NB4 (cell line): ENCODE data around the gene LYRM2.

Experiments used
- DNase-seq: peaks from one replicate; pipeline ENCODE4 v3.0.0; 2010; ENCODE audit warnings: low read depth
- H3K4me3 ChIP-seq: one replicate; pipeline ENCODE4 v1.5.1; 2011; ENCODE audit warnings: mild to moderate bottlenecking, low read depth, low read length, moderate library complexity
- MYC ChIP-seq: IDR thresholded peaks from 2 replicates; pipeline ENCODE4 v1.6.1; 2011; ENCODE audit warnings: low read depth, low read length
- POLR2A ChIP-seq: IDR thresholded peaks from 2 replicates; pipeline ENCODE4 v1.6.1; 2011; ENCODE audit warnings: mild to moderate bottlenecking; ENCODE audit not compliant: insufficient read length; ENCODE audit errors: extremely low read depth
- TF ChIP-seq, protein P1 (sequence below): IDR thresholded peaks from one replicate; pipeline ENCODE4 v1.5.1; 2012; ENCODE audit warnings: low read depth, low read length
- TF ChIP-seq, protein P2 (sequence below): IDR thresholded peaks from 2 replicates; pipeline ENCODE4 v1.6.1; 2011; ENCODE audit warnings: low read depth, low read length

The LYRM2 gene

GRCh38 chr6:89670935-89671565 lies 32.5 kb upstream of the LYRM2 start:
- no peak overlapping the region for H3K4me3 ChIP-seq
- TF ChIP-seq POLR2A (no peak), MYC (no peak)
- no peak for DNase-seq

GRCh38 chr6:89669002-89669401 lies 30.5 kb upstream of the LYRM2 start:
- TF ChIP-seq MYC (no peak), POLR2A (no peak)
- TF ChIP-seq, protein P1, sequence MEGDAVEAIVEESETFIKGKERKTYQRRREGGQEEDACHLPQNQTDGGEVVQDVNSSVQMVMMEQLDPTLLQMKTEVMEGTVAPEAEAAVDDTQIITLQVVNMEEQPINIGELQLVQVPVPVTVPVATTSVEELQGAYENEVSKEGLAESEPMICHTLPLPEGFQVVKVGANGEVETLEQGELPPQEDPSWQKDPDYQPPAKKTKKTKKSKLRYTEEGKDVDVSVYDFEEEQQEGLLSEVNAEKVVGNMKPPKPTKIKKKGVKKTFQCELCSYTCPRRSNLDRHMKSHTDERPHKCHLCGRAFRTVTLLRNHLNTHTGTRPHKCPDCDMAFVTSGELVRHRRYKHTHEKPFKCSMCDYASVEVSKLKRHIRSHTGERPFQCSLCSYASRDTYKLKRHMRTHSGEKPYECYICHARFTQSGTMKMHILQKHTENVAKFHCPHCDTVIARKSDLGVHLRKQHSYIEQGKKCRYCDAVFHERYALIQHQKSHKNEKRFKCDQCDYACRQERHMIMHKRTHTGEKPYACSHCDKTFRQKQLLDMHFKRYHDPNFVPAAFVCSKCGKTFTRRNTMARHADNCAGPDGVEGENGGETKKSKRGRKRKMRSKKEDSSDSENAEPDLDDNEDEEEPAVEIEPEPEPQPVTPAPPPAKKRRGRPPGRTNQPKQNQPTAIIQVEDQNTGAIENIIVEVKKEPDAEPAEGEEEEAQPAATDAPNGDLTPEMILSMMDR: no peak
- TF ChIP-seq, protein P2, sequence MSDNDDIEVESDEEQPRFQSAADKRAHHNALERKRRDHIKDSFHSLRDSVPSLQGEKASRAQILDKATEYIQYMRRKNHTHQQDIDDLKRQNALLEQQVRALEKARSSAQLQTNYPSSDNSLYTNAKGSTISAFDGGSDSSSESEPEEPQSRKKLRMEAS: no peak
- DNase-seq: no peak
- no peak overlapping the region for H3K4me3 ChIP-seq

- no peak for DNase-seq
- TF ChIP-seq, protein P1: no peak
- TF ChIP-seq POLR2A: no peak
- TF ChIP-seq, protein P2: no peak
- TF ChIP-seq MYC: no peak
- H3K4me3 ChIP-seq: no peak overlapping the region
These were observed 29.5 kb upstream of the LYRM2 start for GRCh38 chr6:89667872-89668556.

GRCh38 chr6:89662659-89663223 lies 24.2 kb upstream of the LYRM2 start:
- TF ChIP-seq, protein P2: no peak
- TF ChIP-seq, protein P1: no peak
- TF ChIP-seq MYC (no peak), POLR2A (no peak)
- no peak for DNase-seq
- no peak overlapping the region for H3K4me3 ChIP-seq

DNA sequence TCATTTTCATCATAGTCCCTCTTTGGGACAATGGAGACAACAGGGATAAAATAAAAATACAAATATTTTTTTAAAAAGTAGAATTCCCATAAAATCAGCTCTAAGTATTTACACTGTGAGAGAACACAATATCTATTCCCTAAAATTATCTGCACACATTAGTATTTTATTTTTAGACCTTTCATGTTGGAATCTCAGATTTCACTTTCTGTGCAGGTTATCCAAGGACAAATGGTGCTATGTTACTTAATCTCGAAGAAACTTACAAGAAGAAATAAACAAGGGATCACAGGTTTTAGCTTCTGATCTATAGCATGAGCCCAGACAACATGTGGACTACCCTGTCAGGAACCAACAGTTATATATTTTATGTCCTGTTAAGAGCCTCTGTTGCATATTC lies 23.0 kb upstream of the LYRM2 start:
- TF ChIP-seq, protein P1: no peak
- TF ChIP-seq, protein P2: no peak
- no peak for TF ChIP-seq POLR2A
- no peak for TF ChIP-seq MYC
- no peak overlapping the region for H3K4me3 ChIP-seq
- DNase-seq: no peak

DNA sequence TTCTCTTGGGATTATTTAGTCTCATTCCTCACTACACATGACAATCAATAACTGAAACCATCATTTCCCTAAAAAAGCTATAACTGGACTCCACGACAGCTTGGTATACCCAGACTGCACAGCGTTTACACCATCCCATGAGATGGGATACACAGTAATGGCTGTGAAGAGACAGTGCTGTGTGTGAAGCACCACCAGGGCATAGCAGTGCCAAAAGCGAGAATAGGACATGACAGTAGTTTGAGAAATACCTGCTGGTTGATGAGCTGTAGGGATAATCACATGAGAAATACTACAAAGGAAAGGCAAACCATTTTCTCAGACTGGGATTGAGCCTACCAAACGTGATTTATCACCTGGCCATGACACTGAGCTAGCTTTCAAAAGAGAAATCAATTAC lies 22.4 kb upstream of the LYRM2 start:
- H3K4me3 ChIP-seq: no peak overlapping the region
- TF ChIP-seq POLR2A: no peak
- TF ChIP-seq MYC: no peak
- TF ChIP-seq, protein P2: no peak
- TF ChIP-seq, protein P1: no peak
- no peak for DNase-seq
